MV-4-11 (cell line): ENCODE measurements around the gene FBXO44.

ENCODE experiments used
- DNase-seq: peaks from one replicate; lab custom pipeline; 2025; lab: John Stamatoyannopoulos, UW

The FBXO44 gene

GRCh38 chr1:11640101-11640500 is 14.6 kb upstream of the FBXO44 start:
- DNase-seq: no peak

- no peak for DNase-seq
Measured at GRCh38 chr1:11640944-11641343, 13.7 kb upstream of the FBXO44 start.

- DNase-seq: no peak
Measured at GRCh38 chr1:11641776-11642305, 12.8 kb upstream of the FBXO44 start.

- peak; percentile 58 for DNase-seq
Measured at GRCh38 chr1:11642418-11643017, 12.2 kb upstream of the FBXO44 start.

- no peak for DNase-seq
Measured at GRCh38 chr1:11643782-11644181, 10.9 kb upstream of the FBXO44 start.

GRCh38 chr1:11645270-11645669 is 9.4 kb upstream of the FBXO44 start:
- DNase-seq: no peak

GRCh38 chr1:11645670-11646265 is 8.9 kb upstream of the FBXO44 start:
- DNase-seq: peak; percentile 68

- DNase-seq: no peak
Measured at GRCh38 chr1:11646317-11646716, 8.4 kb upstream of the FBXO44 start.

- DNase-seq: no peak
Measured at GRCh38 chr1:11647333-11647732, 7.3 kb upstream of the FBXO44 start.

GRCh38 chr1:11648039-11648438 is 6.6 kb upstream of the FBXO44 start:
- DNase-seq: no peak

- DNase-seq: no peak
Measured at GRCh38 chr1:11648732-11649158, 5.9 kb upstream of the FBXO44 start.

GRCh38 chr1:11649237-11649623 is 5.4 kb upstream of the FBXO44 start:
- DNase-seq: no peak

GRCh38 chr1:11649624-11650330 is 4.9 kb upstream of the FBXO44 start:
- DNase-seq: no peak

GRCh38 chr1:11650331-11650991 is 4.2 kb upstream of the FBXO44 start:
- peak; percentile 81 for DNase-seq

- no peak for DNase-seq
Measured at GRCh38 chr1:11651017-11651416, 3.7 kb upstream of the FBXO44 start.

GRCh38 chr1:11652203-11652780 is 2.4 kb upstream of the FBXO44 start:
- no peak for DNase-seq

- no peak for DNase-seq
Measured at GRCh38 chr1:11653101-11653860, 1.4 kb upstream of the FBXO44 start.

- no peak for DNase-seq
Measured at GRCh38 chr1:11653861-11654136, 878 bp upstream of the FBXO44 start.

- DNase-seq: no peak
Measured at GRCh38 chr1:11654939-11655808, 497 bp downstream of the FBXO44 start.

- DNase-seq: no peak
Measured at GRCh38 chr1:11657654-11658053, 3.0 kb downstream of the FBXO44 start.

- no peak for DNase-seq
Measured at GRCh38 chr1:11658542-11658941, 3.9 kb downstream of the FBXO44 start.
